Stimulated activated CD8-positive, alpha-beta memory T cell treated with anti-CD3 and anti-CD28 coated beads, Interleukin-15, amount 100 ng/mL, for 1 hour (primary cell): Measurements from ENCODE around the gene POLR1E.

Source experiments
- DNase-seq: peaks from one replicate; pipeline ENCODE4 v3.0.0-alpha.2; 2020; ENCODE audit warnings: low read depth

The POLR1E gene

GRCh38 chr9:37534901-37535300 lies 49.2 kb downstream of the POLR1E start:
- no peak for DNase-seq

GRCh38 chr9:37538099-37538498 lies 52.4 kb downstream of the POLR1E start:
- DNase-seq: no peak

- DNase-seq: no peak
Measured at GRCh38 chr9:37539634-37540033, 53.9 kb downstream of the POLR1E start.

GRCh38 chr9:37540634-37541033 lies 54.9 kb downstream of the POLR1E start:
- DNase-seq: no peak

GRCh38 chr9:37541465-37541864 lies 55.7 kb downstream of the POLR1E start:
- no peak for DNase-seq

GRCh38 chr9:37542488-37542887 lies 56.7 kb downstream of the POLR1E start:
- no peak for DNase-seq

- no peak for DNase-seq
Measured at GRCh38 chr9:37542895-37543294, 57.1 kb downstream of the POLR1E start.

- no peak for DNase-seq
Measured at GRCh38 chr9:37543468-37543867, 57.7 kb downstream of the POLR1E start.

- no peak for DNase-seq
Measured at GRCh38 chr9:37547328-37547878, 61.7 kb downstream of the POLR1E start.

- DNase-seq: no peak
Measured at GRCh38 chr9:37549527-37549926, 63.8 kb downstream of the POLR1E start.

GRCh38 chr9:37550781-37551180 lies 65.0 kb downstream of the POLR1E start:
- no peak for DNase-seq

- no peak for DNase-seq
Measured at GRCh38 chr9:37551468-37551867, 65.7 kb downstream of the POLR1E start.

- no peak for DNase-seq
Measured at GRCh38 chr9:37551888-37552287, 66.1 kb downstream of the POLR1E start.
